ENCODE results near the gene MORN4.
A peak's percentile ranks its signal among the peaks of the same experiment; 100 is the strongest.
"Not testable (repeated sequence)": the region's sequence is repeated elsewhere in the genome, so short reads cannot be mapped to it uniquely, and the experiment has no call there.

MORN4 gene

DNA sequence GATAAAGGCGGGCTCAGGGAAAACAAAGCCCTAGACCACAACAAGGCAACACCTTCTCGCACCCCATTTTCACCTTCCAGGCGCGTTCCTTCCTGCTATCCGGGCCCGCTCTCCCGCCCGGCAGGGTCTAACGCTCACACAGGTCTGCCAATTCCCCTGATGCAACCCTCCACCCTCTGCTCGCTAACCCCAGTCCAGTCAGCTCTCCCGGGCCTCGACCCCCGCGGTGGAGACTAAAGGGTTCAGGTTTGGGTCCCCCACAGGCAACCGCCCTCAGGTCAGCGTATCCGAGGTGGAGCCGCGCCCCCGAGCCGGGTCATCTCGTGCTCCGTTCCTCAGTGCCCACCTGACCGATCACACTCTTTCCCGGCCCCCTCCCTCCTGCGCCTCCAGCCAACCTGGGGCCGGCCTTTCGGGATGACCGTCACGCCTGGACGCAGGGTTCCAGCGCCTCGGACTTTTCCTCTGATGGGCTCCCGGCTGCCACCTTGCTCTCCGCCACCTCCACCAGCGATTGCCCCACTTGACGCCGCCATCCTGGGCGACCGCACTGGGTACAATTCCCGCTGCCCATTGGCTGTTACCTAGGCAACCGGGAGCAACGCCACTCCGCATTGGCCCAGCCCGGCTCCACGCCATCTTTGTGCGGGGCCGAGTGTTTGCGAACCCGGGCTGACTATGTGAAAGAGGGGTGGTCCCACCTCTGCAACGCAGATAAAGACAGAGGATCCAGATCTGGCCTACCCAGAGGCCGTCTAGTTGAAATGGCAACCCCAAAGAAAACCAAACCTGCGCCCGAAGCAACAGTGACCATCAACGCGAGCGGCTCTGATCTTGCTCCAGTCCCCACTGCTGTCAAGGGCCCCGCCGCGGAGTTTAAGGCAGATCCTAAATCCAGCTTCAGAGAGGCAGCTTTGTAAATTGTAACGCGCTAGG, at the start of gene MORN4:
MORN4 (minus strand) TSS at position 552 of the 936 bp plus-strand sequence. CDS start 13,847 bp downstream, outside the sequence.
- DNase-seq, result peak; percentile 93

DNA sequence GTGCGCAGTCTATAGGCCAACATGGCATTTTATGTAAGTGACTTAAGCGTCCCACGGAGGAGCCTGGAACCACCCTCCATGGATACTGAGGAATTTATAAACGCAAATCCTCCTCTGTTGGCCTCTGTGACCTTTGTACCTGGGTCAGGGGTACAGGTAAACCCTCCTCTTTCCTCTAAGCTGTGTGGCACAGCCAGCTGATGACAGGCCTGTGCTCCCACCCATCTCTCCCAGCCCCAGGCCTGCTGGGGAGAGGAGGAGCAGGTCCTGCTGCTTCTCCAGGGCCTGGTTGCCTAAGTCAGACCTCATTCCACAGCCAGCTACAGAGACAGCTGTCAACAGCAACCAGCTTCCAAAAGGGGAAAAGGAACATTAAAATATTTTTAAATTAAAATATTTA, 48.7 kb upstream of the MORN4 start:
- DNase-seq, result no peak

DNA sequence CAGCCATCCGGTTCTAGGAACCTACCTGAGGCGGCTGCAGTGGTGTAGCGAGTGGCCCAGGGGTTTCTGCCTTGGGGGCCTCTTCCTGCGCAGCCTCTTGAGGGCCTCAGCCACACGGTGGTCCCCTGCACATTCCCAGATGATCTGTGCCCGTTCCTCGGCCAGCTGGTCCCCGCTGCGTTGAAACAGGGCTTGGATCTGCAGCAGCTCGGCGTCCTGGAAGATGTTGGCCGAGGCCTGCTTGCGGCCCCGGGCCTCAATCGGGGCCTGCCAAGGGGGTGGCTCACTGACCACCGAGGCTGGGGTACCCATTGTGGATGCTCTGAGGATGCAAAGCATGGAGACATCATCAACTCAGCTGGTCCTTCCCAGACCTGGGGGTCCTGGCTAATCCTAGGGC, 46.3 kb upstream of the MORN4 start:
- DNase-seq, result no peak

DNA sequence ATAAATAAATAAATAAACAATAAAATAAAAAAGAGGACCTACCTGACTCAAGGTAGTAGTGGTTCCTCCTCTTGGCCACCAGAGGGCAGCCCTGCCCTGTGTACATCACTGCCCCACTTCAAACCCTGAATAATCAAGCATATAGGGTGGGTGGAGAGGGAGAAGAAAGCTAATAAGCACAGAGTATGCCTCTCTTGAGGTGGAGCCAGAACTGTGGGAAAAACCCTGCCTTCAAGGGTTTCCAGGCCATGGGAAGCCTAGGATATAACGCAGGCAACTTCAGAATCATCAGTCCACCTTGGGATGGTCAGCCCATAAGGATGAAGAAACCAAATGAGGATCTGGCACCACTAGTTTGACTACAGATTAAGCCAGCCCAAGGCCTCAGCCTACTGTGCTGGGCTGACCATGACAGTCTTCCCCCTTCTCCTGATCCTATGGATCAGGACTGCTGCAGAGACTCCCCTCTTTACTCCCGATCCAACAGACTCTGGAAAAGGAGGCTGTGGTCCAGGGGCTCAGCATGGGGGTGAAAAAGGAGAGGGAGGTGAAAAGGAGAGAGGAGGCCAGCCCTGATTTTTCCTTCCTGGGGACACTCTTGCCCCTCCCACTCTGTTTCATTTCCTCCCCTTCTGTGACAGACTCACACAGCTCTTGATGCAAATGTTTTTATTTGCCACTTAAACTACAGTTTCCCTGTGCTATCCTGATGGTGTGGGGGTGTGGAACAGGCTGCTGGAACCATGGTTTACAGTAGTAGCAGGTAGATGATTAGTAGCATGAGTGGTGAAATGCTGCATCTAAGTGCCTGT, 43.7 kb upstream of the MORN4 start:
- DNase-seq, result peak; percentile 69

DNA sequence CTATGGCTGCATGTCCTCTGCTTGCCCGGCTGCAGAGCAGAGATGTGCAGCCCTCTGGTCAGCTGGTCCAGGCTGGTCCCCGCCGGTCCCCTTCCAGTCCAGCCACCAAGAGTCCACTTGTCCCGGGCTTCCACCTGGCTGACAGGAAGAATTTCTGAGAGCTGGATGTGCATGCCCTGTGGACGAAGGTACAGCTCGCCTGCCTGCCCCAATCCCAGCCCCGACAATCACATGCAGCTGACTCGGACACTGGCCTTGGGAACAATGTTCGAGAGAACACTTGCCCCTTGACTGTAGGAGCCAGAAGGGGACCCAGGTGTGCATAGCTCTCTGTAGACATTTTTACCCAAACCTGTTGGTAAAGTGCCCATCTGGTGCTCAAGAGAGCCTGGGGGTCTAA, 41.9 kb upstream of the MORN4 start:
- DNase-seq, result no peak

DNA sequence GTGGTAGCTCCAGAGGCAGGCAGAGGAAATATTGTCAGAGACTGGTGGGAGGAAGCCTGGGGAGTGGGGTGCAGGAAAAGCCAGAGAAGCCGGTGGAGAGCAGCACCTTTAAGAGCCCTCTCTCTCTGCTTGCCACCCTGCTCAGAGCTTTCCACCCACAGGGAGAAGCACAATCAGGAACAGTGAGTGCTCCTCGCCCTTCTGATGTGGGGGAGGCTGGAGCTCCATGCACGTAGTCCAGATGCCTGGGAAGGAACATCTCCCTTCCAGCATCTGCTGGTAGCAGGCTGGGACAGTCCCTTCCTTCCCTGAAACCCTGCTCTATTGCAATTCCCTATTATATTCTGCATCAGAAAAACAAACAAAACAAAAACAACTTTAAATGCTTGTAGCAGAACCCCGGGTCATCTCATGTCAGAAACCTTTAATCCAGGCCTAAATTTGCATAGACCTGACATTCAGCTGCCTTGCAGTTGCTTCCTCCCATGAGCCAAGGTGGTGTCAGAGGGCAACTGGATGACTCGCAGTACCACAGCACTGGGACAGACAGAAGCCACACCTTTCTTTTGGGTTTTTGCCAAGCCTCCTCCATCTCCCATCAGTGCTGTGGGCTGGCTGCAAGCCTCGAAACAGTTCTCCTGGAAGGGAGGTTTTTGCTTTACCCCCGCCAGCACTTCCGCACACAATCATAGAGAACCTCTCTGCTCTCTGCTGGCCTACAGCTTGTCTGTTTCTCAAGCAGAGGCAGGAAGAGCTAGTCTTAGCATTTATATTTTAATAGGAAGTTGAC, 40.6 kb upstream of the MORN4 start:
- peak; percentile 13 for DNase-seq

DNA sequence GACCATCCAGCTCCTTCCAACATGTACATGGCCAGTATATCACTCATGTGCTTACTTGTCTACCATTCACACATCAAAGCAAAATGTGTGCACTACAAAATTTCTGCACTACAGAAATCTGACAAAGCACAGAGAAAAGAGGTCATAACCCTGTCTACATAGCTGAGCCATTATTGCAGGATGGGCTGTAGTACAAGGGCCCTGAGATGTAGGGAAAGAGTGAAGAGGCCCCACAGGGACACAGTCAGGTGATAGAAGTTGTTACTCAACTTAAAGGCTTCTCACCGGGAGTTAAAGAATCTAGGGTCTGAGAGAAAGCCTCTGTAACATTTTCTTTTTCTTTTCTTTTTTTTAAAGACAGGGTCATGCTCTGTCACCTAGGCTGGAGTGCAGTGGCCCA, 36.3 kb upstream of the MORN4 start:
- no peak for DNase-seq

DNA sequence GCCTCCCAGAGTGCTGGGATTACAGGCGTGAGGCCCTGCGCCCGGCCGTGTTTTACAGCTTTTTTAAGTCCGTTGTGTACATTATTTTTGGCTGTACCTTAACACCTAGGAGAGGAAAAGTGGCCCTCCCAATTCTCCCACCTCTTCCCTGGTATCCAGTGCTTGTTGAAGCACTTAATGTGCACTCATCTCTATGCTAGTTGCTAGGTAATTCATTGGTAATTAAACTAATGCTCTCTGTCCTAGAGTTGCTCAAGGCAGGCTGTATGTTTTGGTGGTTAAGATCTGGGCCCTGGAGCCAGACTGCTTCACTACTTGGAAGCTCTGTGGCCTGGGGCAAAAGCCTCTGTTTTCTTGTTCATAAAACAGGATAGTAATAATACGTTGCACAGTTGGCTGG, 34.2 kb upstream of the MORN4 start:
- no peak for DNase-seq

DNA sequence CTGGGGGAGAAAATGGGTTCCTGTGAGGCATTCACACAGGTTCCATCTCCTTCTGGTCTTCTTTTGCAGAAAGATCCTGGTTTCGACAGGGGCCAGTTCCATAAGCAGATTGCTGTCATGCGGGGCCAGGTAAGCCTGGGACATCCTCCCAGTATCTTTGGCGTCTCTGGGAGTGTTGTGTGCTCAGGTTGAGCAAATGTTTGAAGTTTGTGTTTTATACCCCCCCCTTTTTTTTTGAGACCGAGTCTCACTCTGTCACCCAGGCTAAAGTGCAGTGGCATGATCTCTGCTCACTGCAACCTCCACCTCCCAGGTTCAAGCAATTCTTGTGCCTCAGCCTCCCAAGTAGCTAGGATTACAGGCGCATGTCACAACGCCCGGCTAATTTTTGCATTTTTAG, 33.7 kb upstream of the MORN4 start:
- DNase-seq, result no peak

DNA sequence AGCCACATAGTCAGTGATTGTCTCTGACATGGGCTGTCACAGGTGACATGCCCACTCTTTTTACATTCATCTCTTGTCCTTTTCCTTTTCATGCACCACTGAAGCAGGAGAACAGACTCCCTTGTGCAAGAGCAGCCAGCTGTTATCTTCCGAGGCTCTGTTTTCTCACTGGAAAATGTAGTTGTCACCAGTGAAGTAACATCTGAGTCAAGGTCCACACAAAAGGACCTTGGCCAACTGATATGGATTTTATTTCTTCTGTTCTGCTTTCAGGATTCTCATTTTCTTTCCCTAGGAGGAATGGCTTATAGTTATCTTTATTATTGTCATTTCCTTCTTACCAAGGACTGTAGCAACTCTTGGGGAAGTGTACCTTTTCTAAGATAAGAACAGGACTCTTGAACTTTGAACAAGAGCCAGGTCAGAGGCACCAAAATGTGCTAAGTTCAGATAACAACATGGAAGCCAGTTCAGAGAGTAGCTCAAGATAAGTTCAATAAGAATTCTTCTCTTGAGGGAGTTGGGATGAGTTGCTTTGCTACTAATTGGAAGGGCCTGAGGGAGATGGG, 31.1 kb upstream of the MORN4 start:
- DNase-seq, result no peak

DNA sequence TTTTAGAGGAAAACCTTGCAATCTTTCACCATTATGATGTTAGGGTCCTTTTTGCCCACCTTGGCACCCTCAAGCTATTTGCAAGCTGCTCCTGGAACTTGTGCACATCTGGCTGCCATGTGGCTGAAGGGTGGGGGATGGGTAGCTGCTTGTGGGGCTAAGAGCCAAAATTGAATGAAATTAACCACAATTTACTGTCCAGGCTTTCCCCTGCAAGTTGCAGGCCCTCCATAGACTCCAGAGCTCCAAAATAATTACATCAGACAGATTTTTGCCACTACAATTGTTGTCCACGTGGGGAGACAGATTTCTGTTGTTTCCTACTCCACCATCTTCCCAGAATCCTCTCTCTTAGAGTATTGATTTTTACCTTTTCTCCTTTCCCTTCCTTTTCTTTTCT, 26.3 kb upstream of the MORN4 start:
- no peak for DNase-seq

DNA sequence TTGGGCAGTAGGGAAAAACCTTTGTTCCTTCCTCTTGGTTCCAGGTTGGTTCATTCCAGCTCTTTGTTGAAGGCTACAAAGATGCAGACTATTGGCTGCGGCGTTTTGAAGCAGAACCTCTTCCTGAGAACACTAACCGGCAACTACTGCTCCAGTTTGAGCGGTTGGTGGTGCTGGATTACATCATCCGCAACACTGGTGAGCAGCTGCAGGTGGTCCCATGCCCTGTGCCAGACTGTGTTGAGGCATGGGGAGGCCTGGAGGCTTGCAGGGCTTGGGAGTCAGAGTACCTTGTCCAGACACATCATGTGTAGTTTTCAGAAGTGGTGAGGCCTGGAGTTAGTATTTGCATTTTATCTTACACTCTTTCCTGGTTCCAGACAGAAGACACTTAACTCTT, 23.5 kb upstream of the MORN4 start:
- DNase-seq, result no peak

DNA sequence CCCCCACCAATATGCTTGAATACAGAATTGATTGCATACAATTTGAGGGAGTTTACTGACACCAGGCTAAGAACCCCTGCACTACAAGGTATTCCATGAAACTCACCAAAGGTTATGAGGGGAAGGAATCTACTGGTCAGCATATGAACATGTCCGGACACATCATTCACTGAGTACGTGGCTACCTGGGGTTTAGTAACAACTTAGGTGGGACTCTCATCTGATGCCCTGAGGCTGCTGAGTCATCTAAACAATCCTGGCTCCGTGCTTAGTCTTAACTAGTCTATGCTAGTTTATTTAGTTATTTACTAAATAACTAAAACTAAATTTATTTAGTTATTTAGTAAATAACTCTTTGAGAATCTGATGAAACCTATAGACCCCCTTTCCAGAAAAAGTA, 18.5 kb upstream of the MORN4 start:
- no peak for DNase-seq

DNA sequence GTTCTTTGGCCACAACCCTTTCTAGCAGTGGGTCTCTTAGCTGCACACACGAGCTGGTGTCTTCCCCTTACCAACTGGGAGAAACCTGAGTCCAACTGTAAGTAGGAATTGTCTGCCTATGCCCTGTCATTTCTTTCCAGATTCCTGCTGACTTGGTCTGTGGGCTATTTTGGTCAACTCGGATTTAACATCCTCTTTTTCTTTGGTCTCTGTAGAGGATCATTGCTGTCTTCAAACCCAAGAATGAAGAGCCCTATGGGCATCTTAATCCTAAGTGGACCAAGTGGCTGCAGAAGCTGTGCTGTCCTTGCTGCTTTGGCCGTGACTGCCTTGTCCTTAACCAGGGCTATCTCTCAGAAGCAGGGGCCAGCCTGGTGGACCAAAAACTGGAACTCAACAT, 17.4 kb upstream of the MORN4 start:
- no peak for DNase-seq

DNA sequence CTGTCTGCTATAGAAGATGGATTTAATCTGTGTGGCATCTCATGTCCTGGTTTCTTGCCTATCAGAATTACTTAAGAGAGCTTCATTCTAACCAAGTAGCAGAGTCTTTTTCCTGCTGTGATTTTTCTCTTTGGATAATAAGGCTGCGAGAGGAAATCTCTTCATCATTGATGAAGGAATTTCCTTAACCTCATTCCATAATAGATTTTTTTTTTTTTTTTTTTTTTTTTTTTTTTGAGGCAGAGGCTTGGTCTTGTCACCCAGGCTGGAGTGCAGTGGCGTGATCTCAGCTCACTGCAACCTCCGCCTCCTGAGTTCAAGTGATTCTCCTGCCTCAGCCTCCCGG, 16.1 kb upstream of the MORN4 start:
- DNase-seq, result not testable (repeated sequence)

DNA sequence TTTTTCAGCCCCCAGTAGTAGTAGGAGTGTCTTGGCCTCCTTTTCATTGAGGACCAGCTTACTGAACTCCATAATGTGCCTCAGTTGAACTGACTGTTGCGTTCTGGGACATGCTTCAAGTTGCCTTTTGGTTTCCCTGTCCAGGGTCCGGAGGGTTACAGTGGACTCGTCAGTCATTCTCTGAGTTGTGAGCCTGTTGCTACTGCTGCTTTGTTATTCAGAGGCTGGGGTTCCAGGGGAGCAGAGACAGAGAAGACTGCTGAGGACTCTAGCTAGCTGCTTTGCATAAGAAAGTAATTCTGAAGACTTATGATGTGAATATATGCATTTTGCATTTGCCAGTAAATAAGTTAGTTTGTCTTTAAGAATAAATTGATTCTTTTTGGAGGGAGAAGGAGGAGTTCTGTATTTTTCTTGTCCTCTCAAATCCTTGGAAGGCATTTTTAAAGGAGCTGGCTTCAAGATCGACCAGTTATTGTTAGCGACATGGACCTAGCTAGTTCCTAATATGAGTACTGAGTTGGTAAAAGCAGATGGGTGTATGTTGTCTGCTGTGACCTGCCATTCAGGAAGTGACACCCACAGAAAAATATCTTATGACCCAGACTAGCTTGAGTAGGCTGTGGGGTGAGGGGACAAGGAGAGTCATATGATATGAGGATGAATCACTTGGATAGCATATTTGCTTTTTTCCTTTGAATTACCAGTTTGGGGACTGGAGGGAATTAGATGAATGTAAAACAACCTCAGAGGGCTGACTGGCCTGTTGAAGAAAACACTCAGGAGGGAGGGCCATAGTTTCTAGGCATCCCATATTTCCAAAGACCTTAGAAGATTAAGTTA, 15.5 kb upstream of the MORN4 start:
- DNase-seq, result peak; percentile 41

DNA sequence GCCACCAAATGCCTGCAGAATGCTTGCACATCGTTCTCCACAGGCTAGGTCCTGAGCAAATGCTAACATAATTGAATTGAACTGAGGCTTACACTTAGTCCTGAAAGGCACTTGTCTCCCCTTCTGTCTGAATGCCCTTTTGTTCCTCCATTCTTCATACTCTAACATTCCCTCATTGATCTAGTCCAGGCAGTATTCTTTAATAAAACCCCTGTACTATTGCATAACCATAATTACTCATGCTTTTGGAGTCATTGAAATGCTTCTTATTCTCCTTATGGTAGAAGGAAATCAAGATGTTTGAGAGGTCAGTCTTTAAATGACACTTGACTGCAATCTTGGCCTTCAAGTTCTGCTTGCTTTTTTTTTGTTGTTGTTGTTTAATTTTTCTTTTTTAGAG, 14.3 kb upstream of the MORN4 start:
- no peak for DNase-seq

DNA sequence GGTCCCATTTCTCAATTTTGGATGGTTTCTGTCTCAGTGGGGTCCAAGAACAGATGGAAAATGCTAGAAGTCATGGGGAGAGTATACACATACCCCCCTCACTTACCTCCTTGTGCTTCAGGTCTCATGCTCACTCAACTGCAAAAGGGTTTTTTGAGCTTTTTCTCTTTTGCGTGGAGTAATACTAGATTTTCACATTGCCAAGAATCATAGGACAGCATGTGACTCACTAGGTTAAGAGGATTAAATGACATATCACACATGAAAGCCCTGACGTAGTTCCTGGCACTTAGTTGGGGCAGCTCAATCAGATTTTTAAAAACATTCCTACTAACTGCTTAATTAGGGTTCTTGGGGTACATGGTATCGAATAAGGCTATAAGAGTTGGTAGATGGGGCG, 11.6 kb upstream of the MORN4 start:
- no peak for DNase-seq

DNA sequence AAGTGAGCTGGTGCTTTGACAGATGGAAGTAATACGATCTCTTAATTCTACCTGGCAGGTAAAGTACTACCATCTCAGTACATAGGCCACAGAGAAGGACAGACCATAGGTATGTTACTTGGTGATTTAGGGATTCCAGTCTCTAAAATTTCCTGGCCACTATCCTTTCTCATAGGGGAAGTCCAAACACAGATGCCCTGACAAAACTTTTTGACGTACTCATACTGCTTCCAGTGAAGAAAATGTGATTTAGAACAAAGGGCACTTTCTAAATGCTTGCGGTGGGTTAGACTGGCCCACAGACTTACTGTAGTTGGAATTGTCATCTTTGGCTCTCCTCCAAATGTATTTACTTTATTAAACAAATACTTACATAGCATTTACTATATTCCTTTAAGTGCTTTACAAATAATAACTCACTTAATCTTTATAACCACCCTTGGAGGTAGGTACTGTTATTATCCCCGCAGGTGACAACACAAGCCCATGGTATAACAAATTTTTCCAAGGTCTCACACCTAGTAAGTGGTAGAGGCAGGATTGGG, 10.2 kb upstream of the MORN4 start:
- DNase-seq, result no peak

DNA sequence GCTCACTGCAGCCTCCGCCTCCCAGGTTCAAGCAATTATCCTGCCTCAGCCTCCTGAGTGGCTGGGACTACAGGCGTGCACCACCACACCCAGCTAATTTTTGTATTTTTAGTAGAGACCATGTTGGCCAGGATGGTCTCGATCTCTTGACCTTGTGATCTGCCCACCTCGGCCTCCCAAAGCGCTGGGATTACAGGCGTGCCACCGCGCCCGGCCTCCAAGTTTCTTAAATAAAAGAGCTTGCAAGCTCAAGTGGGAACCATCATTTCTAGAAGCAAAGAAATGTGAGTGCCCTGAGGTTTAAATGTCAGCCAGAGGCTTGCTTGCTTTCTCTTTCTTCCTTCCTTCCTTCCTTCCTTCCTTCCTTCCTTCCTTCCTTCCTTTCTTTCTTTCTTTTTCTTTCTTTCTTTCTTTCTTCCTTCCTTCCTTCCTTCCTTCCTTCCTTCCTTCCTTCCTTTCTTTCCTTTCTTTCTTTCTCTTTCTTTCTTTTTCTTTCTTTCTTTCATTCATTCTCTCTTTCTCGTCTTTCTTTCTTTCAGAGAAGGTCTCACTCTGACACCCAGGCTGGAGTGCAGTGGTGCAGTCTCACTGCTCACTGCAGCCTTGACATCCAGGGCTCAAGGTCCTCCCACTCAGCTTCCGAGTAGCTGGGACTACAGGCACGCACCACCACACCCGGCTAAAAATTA, 9.3 kb upstream of the MORN4 start:
- DNase-seq, result not testable (repeated sequence)

All from CD4-positive, alpha-beta T cell treated with Interleukin-17A for 4 hours (primary cell).